HG02970 (cell line): ENCODE results near the gene CKMT2.

Source experiments
- ATAC-seq: cut with Tn5 transposase; IDR thresholded peaks from one replicate; pipeline ENCODE4 v1.9.1; 2021; ENCODE audit warnings: mild to moderate bottlenecking, moderate library complexity, moderate number of reproducible peaks; ENCODE audit not compliant: unreplicated experiment, low FRiP score

Gene CKMT2

DNA sequence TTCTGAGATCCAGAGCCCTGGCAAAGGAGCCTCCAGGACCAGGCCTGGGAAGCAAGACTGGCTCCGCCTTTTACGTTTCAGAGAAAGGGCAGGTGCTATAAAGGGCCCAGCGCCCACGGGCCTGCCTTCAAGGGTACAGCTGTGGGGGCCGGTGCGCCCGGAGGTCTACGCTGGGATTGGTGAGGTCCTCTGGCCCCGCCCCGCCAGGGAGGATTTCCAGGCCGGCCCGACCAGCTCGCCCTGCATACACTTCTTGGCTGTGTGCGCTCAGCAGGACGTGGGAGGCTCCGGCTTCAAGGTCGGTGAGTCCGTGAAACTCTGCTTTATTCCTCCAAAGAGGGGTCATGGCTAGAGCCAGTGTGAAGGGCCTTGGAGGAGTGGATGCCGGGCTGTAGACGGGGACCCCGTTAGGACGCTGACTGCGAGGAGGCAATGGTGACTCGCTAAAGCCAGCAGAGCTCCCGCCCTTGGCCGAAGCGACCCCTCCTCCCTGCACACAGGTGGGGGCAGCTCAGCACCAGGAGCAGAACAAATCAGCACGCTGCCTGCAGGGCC, at the start of gene CKMT2:
TSS of gene CKMT2 (plus strand) at position 243 of the 555 bp plus-strand sequence. CDS start 17,811 bp downstream, outside the sequence.
- no peak for ATAC-seq

DNA sequence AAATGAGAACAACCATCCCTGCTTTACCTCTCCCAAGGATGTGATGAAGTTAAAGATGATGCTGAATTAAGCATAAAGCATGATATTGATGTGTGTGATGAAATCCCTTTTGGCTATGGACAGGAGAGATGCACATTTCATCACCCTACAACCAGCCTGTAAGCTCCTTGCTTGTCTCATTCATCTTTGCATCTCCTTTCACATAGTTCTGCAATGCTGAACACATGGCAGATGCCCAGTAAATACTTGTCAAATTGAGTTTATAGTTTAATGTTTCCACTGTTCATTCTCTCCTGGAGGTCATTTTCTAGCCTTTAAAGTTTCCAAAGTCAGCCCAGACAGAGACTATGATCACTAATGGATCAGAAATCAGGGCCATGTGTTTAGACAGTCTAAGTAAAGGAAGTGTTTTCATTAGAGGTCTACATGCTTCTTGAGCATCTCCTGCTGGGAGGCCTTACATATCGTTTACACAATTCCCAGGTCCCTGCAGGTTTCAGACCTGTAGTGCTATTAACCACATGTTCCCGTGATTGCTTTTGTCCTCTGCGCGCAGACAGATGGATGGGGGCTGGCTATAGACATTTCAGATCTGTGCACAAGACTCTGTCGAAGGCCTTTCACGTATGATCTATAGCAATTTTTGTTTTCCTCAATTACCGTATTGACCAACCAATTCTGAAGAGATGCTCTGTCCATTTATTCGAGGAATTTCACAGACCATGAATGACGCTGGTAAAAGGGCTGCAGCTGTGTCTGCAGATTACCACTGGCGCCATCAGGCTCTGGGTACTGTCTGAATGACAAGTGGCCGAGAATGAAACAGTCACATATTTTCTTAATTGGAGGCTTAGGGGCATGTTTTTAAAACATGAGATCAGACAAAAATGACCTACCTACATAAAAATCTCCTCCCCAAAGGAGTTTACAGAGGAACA, 49.0 kb upstream of the CKMT2 start:
- ATAC-seq, result no peak

DNA sequence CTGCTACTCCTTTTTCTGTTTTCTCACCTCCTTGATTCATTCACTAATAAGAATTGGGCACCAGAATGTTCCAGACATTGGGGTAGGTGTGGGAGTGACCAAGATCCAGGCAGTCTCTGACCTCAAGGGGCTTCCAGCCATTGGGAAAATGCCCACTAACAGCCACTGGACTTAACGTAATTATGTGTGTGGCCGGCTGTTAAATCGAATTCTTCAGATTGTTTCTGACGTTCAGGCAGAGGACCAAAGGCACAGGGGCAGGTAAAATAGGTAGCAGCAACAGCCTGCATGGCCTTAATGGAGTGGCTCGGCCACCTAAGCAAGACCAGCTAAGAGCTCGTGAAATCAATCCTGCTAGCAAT, 48.4 kb upstream of the CKMT2 start:
- ATAC-seq, result no peak

DNA sequence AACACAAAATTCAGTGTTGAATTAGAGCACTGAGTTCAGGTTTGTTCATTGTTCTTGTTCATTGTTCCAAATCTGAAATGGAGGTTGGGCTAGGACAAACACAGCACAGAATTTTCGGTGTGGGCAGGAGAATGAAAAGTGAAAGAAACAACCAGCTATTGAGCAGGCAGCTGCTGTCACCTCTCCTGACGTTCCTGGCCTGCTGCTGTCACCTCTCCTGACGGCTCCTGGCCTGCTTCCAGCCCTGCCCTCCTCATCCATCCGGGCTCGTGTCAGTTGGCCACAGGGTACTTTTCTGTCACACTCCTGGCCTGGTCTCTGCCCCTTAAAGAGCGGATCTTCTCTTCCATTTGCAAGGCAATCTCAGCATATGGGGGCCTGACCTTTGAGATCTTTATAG, 45.2 kb upstream of the CKMT2 start:
- no peak for ATAC-seq

DNA sequence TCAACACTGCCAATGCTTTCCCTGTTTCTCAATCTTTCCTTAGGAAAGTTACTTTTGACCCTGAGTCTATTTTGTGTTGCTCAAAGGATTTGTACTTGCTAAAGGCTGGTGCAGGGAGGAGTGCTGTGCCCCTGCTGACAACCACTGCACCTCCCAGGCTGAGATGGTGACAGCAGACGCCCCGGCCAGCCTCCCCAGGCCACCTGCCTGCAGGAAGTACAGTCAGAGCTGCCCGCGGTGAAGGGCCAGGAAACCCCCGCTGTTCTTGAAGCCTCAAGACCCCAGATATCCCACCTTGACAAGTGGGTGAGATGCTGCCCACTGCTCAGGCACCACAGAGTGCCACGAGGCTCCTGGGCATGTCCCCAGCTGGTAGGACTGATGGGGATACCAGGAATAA, 44.2 kb upstream of the CKMT2 start:
- ATAC-seq, result no peak

DNA sequence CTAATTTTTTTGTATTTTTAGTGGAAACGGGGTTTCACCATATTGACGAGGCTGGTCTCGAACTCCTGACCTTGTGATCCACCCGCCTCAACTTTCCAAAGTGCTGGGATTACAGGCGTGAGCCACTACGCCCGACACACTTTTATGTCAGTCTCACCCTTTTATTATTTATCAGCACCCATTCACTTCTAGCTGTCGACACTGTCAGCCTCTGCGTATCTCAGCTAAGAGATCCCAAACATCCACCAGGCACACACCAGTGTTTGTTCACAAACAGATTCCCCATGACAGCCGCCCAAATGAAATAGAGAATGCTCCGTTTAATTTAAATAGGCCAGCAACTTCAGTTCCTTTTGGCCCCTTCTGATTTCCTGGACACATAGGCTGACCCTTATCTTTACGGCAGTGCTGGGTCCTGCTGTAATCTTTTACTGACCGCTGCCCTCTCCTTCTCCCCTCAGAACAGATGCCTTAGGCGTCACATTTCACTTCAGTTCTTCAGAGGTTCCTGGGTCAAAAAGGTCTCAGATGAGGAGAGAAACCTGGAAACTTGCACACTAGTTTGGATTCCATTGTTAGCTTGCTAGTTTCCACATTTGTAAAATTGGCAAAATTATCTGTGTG, 43.1 kb upstream of the CKMT2 start:
- no peak for ATAC-seq

DNA sequence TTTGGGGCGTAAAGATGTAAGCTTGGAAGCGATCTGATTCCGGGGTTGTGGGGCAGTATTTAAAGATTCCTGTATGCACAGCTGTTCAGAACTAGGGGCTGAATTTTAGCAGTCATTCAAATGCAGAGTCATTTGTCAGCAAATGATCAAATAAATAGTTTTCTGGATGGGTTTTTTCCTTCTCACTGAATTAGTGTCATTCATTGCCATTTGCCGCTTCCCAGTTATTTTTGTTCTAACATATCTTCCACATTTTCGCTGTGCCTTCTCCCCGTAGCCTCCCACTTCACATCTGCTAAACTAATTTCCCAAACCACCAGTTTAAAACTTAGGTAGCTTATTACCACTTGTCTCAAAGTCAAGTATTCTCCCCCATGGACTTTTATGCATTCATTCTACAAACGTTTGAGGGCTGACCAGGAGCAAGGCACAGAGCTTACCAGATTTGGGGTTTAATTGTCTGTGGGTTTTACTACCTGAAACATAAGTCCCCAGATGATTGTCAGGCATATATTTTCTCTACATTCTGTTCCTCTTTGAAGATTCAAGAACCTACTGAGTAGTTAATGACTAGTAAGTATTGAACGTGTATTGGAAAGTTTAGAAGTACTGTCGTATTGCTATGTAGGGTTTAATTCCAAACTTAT, 41.3 kb upstream of the CKMT2 start:
- ATAC-seq, result no peak

DNA sequence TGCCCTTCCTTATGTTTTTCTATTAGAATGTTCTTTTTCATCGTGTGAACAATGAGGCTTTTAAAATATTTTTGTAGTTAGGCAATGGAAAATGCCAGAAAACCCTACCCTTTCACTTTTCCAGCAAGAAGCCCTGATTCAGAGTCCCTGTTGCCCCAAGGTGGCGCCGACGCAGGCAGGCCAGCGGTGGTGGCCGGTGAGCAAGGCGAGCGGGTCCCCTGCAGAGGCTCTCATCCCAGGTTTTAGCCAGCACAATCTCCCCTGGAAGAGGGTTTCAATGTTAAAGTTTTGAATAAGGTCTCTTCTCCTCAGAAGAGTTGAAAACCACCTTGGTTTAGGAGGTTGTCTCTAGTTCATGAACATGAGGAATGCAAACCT, 40.8 kb upstream of the CKMT2 start:
- ATAC-seq, result no peak

DNA sequence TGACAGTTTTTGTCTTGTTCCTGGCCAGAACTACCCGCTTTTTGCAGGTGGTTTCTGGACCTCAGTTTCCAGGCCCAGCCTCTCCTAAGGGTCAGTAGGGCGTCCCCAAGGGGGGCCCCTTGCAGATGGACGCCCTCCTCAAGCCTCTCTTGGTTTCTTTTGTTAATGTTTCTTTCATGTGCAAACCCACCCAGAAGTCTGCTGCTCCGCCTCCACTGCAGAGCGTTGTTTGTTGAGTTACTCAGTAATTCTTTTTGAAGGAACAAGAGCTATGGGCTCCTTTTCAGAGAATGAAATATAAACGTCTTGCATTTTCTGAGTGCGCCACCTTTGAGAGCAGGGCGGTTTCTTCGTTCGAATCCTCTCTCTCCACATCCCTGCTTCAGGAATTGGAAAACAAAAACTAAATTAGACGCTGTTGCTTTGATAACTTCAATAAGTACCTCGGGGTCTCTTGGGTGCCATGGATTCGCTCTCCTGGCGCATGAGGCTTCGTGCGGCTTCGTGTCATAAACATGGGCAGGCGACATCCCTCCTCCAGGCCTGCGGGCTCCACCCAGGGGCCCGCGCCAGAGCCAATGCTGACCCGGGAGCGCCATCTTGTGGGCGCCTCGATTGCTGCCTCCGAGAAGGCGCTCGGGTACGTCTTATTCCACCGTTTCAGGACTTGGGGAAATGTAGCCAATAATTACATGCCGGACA, 38.3 kb upstream of the CKMT2 start:
- ATAC-seq, result no peak

DNA sequence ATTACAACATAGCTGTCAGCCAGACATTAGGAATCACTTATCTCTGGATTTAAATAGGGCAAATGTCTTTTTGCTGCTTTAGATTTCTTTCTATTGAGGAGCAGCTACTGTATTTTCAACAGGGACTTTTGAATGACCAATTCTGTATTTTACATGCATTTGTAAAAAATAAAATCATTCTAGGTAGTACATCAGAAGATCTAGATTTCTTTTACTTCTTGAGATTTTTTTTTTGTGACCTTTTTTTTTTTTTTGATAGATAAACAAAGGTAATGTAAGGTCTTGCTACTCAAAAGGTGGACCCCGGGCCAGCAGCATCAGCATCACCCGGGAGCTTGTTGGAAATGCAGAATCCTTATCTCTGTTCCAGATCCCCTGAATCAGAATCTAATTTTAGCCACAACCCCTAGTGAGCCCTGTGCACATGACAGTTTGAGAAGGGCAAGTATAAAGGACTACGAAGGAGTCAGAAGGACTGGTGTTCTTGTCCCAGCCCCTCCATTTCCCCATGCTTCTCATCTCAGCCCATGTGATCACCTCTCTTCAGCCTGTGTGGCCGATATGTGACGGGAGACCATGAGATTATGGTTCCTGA, 37.7 kb upstream of the CKMT2 start:
- no peak for ATAC-seq

DNA sequence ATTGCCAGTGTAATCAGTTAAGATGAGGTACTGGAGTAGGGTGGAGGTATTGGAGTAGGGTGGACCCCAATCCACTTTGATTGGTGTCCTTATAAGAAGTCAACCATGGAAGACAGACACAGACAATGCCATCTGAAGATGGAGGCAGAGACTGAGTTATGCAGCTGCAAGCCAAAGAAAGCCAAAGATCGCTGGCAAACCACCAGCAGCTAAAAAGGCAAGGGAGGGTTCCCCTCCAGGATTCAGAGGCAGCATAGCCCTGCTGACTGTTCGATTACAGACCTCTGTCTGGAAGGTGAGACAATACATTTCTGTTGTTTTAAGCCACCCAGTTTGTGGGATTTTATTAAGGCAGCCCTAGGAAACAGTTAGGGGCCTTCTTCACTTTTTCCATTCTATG, 30.5 kb upstream of the CKMT2 start:
- ATAC-seq, result no peak

DNA sequence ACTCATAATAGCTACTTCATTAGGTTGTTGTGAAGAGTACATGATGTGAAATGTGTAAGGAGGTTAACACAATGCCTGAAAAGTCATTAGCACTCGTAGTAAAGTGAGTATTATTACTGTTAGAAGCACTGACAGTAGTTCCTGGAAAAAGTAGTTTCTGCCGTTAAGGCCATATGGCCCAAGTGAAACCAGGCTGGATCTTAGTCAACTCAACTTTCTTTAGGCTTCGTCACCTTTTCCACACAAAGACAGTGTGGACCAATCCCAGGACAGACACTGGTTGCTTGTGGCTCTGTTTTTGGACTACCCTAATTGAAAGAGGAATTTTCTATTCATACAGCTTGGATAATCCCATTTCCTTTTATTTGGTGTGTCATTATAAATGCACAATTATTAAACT, 29.4 kb upstream of the CKMT2 start:
- no peak for ATAC-seq

DNA sequence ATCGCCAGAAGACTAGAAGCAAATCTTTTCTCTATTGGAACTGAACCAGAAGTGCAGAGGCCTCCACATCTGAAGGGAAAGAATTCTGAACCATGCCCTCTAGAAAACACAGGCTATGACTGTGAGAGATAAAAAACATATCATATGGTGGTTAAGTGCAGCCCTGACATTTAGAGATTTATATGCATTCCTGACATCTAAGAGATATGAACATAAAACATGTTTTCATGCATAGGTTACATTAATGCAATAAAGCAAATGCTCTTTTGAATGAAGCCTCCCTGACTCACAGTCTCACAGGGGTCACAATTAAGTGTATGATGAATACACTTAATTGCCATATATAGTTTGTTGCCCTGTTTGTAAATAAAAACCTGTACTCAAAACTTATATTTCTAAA, 28.9 kb upstream of the CKMT2 start:
- no peak for ATAC-seq

DNA sequence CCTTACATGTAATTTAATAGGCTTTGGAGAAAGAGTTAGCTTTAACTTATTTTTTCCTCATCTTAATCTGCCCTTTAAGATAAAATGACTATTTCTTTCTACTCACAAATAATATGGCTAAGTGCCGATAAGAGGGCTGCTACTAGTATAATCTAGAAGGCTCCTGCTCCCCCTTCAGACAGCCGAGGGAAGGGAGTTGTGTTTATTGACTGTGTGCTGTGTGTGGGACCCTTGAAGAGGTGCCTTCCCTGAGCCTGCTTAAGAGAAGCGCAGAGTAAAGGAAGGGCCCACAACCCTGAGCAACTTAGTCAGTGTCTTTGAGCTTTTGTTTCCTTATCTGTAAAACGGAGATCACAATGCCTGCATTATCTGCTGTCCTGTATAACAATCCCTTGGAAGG, 28.1 kb upstream of the CKMT2 start:
- ATAC-seq, result no peak

DNA sequence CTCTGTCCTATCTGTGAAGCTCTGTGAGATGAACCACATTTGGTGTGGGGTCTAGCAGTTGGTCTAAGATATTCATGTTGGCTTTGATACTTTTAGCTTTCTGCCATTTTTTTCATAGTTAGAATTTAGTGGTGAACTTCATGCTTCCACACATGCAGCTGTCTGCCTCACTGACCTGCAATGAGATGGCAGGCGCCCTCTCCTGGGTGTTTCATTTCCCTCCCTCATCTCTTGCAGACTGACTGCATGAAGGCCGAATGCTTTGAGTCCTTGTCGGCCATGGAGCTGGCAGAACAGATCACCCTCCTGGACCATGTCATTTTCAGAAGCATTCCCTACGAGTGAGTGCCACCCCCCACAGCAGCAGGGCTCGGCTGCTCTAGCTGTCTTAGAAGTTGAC, 26.1 kb upstream of the CKMT2 start:
- no peak for ATAC-seq

DNA sequence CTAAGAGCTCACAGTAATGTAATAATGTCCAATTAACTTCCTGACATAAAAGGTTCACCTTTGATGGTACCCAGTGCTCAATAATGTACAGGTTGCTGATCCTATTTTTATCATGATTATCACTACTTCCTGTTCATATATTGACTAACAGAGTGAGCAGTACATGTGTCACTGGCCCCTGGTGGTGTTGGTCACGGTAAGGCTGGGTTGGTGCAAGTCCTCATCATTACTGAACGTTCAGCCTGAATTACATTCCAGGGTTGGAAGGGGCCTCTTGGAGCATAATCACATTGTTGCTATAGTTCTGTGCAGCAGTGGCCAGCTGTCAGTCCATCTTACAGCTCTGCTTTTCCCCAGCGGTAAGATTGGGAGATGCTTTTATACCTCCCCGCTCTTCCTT, 24.2 kb upstream of the CKMT2 start:
- no peak for ATAC-seq

DNA sequence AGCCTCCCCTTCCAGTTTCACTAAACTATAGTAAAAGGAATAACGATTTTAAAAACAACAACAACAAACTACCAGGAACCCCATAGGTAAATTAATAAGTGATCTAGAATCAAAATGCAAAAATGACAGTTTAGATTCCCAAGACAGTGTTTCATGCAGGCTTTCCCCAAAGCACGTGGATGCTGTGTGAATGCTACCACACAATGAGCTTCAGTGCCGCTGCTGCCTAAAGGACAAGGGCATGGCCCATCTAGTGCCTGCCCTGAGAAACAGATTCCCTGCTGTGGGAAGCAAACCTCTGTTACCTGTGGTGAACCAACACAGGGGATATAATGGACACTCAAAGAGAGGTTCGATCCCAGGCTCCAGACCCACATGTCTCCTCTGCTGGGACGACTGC, 23.7 kb upstream of the CKMT2 start:
- no peak for ATAC-seq

DNA sequence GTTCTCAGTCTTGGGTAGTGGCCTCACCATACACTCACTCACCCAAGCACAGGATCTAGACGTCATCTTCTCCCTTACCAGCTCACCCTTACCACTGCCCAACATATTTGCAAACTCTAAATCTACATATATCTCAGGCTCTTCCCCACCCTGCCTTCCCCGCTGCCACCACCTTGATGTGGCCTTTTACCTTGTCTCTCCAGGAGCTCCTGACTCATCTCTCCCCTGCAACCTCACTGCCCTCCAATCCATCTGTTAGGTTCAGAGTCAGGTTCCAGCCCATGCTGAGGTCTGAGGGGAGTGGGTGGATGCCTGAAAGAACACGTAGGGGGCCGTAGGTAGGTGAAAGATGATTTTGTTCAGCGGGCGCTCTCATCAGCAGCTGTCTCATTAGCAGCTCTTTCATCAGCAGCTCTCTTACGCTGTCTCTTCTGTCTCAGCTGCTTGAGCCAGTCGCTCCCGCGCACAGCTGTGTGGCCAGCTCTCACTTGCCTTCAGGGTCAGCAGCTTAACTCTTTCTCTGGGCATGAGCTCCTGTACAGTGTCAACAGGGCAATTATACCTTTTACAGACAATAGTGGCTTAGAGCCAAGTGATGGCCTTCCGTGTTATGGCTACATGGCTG, 23.1 kb upstream of the CKMT2 start:
- ATAC-seq, result no peak

DNA sequence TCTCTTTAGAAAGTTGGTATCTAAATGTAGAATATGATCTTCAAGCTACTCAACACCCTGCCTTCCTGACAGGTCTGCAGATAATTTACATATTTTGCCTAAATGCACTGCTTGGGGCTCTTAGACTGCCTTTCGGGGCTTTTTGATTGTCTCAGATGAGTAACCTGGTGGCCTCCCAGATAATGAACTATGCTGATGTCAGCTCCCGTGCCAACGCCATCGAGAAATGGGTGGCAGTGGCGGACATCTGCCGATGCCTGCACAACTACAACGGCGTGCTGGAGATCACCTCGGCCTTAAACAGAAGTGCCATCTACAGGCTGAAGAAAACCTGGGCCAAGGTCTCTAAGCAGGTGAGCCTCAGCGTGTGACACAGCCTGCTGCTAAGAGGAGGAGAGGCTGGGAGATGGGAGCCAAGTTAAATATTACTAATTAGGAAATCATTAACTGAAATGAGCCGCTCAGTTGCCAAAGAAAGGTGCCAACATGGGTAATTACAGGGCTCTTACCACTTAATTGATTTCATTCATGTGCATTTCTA, 20.8 kb upstream of the CKMT2 start:
- no peak for ATAC-seq

DNA sequence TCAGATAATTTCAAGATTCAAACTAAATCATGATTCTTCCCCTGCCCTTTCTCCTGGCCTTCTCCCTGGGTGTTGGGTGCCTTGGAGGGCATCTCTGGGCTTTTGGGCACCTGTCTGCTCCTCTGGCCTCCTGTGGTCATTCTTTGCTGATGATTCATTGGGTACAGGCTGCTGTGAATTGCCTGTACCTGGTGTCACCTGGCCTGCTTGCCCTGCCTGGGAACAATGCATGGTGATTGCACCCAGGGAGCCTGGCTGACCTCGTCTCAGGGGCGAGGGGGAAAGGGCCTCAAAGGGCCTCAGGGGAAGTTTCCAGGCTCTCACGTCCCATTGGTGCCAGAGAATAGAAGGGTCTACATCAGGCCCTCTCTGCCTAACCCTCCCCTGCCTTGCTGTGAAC, 20.1 kb upstream of the CKMT2 start:
- ATAC-seq, result no peak
